Chondrocyte (in vitro differentiated cells): ENCODE measurements around the gene ZNF385C. TPM values are rescaled to one million over a fixed set of nuclear protein-coding genes. Genes with fewer than 3 reads are reported as not detected.

Experiments used
- DNase-seq: peaks from one replicate; pipeline ENCODE4 v3.0.0; 2021; ENCODE audit warnings: mixed read lengths, low spot score
- H3K27ac Mint-ChIP-seq: one replicate; pipeline ENCODE4 v1.8.0; 2021; ENCODE audit warnings: mild to moderate bottlenecking, moderate library complexity, mixed read lengths; ENCODE audit not compliant: unreplicated experiment
- H3K27me3 Mint-ChIP-seq: 2 replicates; pipeline ENCODE4 v1.8.0; 2021; ENCODE audit warnings: low read depth, mixed read lengths
- H3K36me3 Mint-ChIP-seq: 2 replicates; pipeline ENCODE4 v1.8.0; 2021; ENCODE audit warnings: low read depth, mixed read lengths
- H3K4me1 Mint-ChIP-seq: 2 replicates; pipeline ENCODE4 v1.8.0; 2021; ENCODE audit warnings: low read depth, mild to moderate bottlenecking, mixed read lengths
- H3K4me3 Mint-ChIP-seq: one replicate; pipeline ENCODE4 v1.8.0; 2021; ENCODE audit warnings: mild to moderate bottlenecking, moderate library complexity, mixed read lengths; ENCODE audit not compliant: unreplicated experiment
- H3K9me3 Mint-ChIP-seq: 2 replicates; pipeline ENCODE4 v1.8.0; 2021; ENCODE audit warnings: low read depth, mixed read lengths
- CTCF ChIP-seq: fragments of 200-600 bp; sonication (generic); IDR thresholded peaks from 2 replicates; pipeline ENCODE4 v1.5.0; 2021; ENCODE audit warnings: antibody characterized with exemption, mild to moderate bottlenecking, moderate library complexity
- total RNA-seq: library from RNA; stranded (reverse); gene quantifications from 3 replicates; pipeline ENCODE4 v1.2.1, GENCODE V29; 2021

Gene ZNF385C
- total RNA-seq, 1 donor from 2014 or later: 0.07 TPM

- Mint-ChIP-seq H3K4me3 (no peak overlapping the region), H3K27me3 (peaks cover 25% of the 10 kb centered on the region), H3K27ac (no peak overlapping the region), H3K4me1 (no peaks in the 10 kb centered on the region), H3K36me3 (no peaks in the 10 kb centered on the region), H3K9me3 (no peaks in the 10 kb centered on the region)
- no peak for TF ChIP-seq CTCF
- DNase-seq: no peak
Observed at GRCh38 chr17:42075789-42076188, 22.5 kb downstream of the ZNF385C start.

- H3K36me3 Mint-ChIP-seq: no peaks in the 10 kb centered on the region
- peak; percentile 29 for TF ChIP-seq CTCF
- H3K9me3 Mint-ChIP-seq: no peaks in the 10 kb centered on the region
- H3K27me3 Mint-ChIP-seq: peaks cover 26% of the 10 kb centered on the region
- no peaks in the 10 kb centered on the region for H3K4me1 Mint-ChIP-seq
- H3K4me3 Mint-ChIP-seq: no peak overlapping the region
- DNase-seq: no peak
- no peak overlapping the region for H3K27ac Mint-ChIP-seq
Observed at GRCh38 chr17:42072323-42073187, 25.7 kb downstream of the ZNF385C start.

GRCh38 chr17:42071810-42072209 lies 26.5 kb downstream of the ZNF385C start:
- H3K27me3 Mint-ChIP-seq: peaks cover 26% of the 10 kb centered on the region
- H3K4me1 Mint-ChIP-seq: no peaks in the 10 kb centered on the region
- H3K36me3 Mint-ChIP-seq: no peaks in the 10 kb centered on the region
- no peak for DNase-seq
- no peak for TF ChIP-seq CTCF
- no peaks in the 10 kb centered on the region for H3K9me3 Mint-ChIP-seq
- H3K4me3 Mint-ChIP-seq: no peak overlapping the region
- H3K27ac Mint-ChIP-seq: no peak overlapping the region

- Mint-ChIP-seq H3K27me3 (peaks cover 24% of the 10 kb centered on the region), H3K4me3 (no peak overlapping the region), H3K4me1 (no peaks in the 10 kb centered on the region), H3K27ac (no peak overlapping the region), H3K36me3 (no peaks in the 10 kb centered on the region), H3K9me3 (no peaks in the 10 kb centered on the region)
- DNase-seq: no peak
- TF ChIP-seq CTCF: no peak
Observed at GRCh38 chr17:42068979-42069378, 29.3 kb downstream of the ZNF385C start.

GRCh38 chr17:42067371-42068091 lies 30.7 kb downstream of the ZNF385C start:
- Mint-ChIP-seq H3K27me3 (peaks cover 13% of the 10 kb centered on the region), H3K9me3 (no peaks in the 10 kb centered on the region), H3K27ac (no peak overlapping the region), H3K4me1 (no peaks in the 10 kb centered on the region), H3K36me3 (no peaks in the 10 kb centered on the region), H3K4me3 (no peak overlapping the region)
- peak; percentile 86 for TF ChIP-seq CTCF
- DNase-seq: no peak
